ENCODE data around the gene PSMB3.

GRCh38 chr17:38800237-38800760 lies 47.8 kb downstream of the PSMB3 start:
- TF ChIP-seq ZNF274 (IDR thresholded peaks at IDR 0.05; ENCODE audit: low read depth, low read length) (no peak), YY1 (IDR thresholded peaks at IDR 0.05; ENCODE audit: insufficient read depth, insufficient read length) (no peak), SUZ12 (IDR thresholded peaks at IDR 0.05; ENCODE audit: extremely low read depth, insufficient read depth, insufficient read length) (no peak)
